Measurements from ENCODE around the gene PFDN4. TPM values are rescaled to one million over a fixed set of nuclear protein-coding genes. Genes with fewer than 3 reads are reported as not detected.
A peak's percentile ranks its signal among the peaks of the same experiment; 100 is the strongest.

PFDN4 gene
- total RNA-seq, 1 experiment from 2014 or later = 90.1 TPM

DNA sequence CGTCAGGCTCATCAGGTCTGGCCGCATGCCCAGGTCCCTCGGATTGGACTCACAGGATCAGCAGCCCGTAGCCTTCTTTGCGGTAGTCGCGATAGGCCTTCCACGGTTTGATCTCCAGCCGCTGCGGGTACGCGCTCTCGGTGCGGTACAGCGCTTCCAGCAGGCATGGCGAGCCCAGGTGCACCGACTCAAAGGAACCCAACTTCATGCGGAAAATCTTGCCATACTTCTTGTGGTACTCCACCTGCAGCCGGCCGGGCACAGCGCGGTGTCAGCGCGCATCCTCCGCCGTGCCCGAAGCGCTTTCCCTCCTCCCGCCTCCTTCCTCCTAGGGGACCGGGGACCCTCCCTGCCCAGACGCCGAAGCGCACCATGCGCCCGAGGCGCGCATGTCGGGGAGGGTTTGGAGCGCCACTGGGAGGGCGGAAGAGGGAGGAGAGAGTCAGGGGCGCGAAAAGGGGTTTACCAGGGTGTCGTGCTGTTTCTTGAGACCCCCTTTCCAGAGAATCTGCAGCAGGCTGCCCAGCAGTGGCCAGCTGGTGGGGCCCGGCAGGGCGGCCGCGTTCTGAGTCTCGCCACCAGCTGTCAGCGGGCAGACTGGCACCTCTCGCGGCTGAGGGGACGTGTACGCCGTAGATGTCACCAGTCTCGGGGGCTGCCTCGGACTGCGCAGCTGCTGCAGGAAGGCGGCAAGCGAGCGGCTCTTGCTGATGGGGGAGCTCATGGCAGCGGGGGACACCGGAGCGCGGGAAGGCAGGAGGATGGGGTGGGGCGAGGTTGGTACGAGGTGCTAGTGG, 34.8 kb upstream of the PFDN4 start (continued):
- TF ChIP-seq MYBL2 (CRISPR knock-in tag; IDR thresholded peaks at IDR 0.05) (peak; percentile 66; the same call in 1 of the 2 replicates), NFYB (CRISPR knock-in tag; conservative IDR thresholded peaks at IDR 0.05; ENCODE audit: low read depth) (no peak), TEAD4 (CRISPR knock-in tag; IDR thresholded peaks at IDR 0.05) (no peak), USF2 (CRISPR knock-in tag; IDR thresholded peaks at IDR 0.05) (no peak; the same call in 1 of the 2 replicates), EMX1 (CRISPR knock-in tag; IDR thresholded peaks at IDR 0.05) (no peak), ZNF263 (CRISPR knock-in tag; IDR thresholded peaks at IDR 0.05; ENCODE audit: low read depth) (no peak; the same call in 1 of the 2 replicates), GABPB1 (CRISPR knock-in tag; IDR thresholded peaks at IDR 0.05) (no peak), NR2C2 (CRISPR knock-in tag; IDR thresholded peaks at IDR 0.05) (peak; percentile 33; the same call in 1 of the 2 replicates), ESRRA (CRISPR knock-in tag; IDR thresholded peaks at IDR 0.05; ENCODE audit: borderline replicate concordance) (peak; percentile 17; the same call in 1 of the 2 replicates), JAZF1 (CRISPR knock-in tag; IDR thresholded peaks at IDR 0.05) (no peak), ATF2 (CRISPR knock-in tag; IDR thresholded peaks at IDR 0.05; ENCODE audit: borderline replicate concordance, low read depth) (no peak), ZMAT4 (CRISPR knock-in tag; IDR thresholded peaks at IDR 0.05) (no peak), SMAD3 (CRISPR knock-in tag; IDR thresholded peaks at IDR 0.05; ENCODE audit: borderline replicate concordance) (0 out of 2 replicates have a peak, but pooled peaks have one; percentile 40), ETV6 (CRISPR knock-in tag; IDR thresholded peaks at IDR 0.05) (no peak; the same call in 1 of the 2 replicates), ZNF671 (CRISPR knock-in tag; IDR thresholded peaks at IDR 0.05) (no peak), FOXK1 (CRISPR knock-in tag; IDR thresholded peaks at IDR 0.05) (0 out of 2 replicates have a peak, but pooled peaks have one; percentile 40), PREB (CRISPR knock-in tag; IDR thresholded peaks at IDR 0.05; ENCODE audit: borderline replicate concordance) (no peak), AFF4 (CRISPR knock-in tag; IDR thresholded peaks at IDR 0.05; ENCODE audit: borderline replicate concordance) (no peak), STAT6 (CRISPR knock-in tag; conservative IDR thresholded peaks at IDR 0.05; ENCODE audit: low read depth) (no peak), ZNF138 (CRISPR knock-in tag; conservative IDR thresholded peaks at IDR 0.05) (no peak), MLX (CRISPR knock-in tag; IDR thresholded peaks at IDR 0.05) (no peak), TP53 (CRISPR knock-in tag; IDR thresholded peaks at IDR 0.05) (peak; percentile 79; the same call in 1 of the 2 replicates)
- TF ChIP-seq, protein P1, sequence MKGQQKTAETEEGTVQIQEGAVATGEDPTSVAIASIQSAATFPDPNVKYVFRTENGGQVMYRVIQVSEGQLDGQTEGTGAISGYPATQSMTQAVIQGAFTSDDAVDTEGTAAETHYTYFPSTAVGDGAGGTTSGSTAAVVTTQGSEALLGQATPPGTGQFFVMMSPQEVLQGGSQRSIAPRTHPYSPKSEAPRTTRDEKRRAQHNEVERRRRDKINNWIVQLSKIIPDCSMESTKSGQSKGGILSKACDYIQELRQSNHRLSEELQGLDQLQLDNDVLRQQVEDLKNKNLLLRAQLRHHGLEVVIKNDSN (CRISPR knock-in tag; IDR thresholded peaks at IDR 0.05) = no peak; the same call in 1 of the 2 replicates
- TF ChIP-seq, protein P2, sequence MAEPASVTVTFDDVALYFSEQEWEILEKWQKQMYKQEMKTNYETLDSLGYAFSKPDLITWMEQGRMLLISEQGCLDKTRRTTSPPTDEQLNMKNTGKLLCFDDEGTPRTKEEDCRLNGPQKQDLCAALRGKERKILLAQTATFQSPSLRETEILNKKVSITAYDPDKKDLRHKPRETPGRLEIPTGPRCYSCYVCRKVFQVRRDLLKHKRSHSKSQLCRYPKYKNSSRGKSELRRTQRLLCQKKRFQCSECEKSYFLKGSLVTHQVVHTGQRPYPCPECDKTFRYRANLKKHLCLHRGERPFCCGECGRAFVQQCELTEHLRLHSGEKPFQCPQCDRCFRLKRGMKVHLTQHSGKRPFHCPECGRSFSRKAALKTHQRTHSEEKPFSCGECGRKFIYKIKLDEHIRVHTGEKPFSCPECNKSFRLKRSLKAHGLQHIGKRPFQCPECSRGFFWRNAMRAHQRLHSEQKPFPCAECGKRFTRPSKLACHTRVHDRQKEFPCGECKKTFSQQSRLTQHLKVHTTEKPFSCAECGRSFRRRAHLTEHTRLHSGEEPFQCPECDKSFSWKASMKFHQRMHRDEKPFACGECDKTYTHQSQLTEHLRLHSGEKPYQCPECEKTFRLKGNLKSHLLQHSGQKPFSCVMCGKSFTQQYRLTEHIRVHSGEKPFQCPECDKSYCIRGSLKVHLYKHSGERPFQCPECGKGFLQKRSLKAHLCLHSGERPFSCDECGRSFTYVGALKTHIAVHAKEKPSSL (CRISPR knock-in tag; conservative IDR thresholded peaks at IDR 0.05) = no peak

Measured in WTC11 (cell line).